ENCODE data around the gene ZNF419.

Gene ZNF419

GRCh38 chr19:57537953-57538547 lies 50.5 kb downstream of the ZNF419 start:
- no peak for DNase-seq
